Measurements from ENCODE around the gene TP63.

TP63 gene

DNA sequence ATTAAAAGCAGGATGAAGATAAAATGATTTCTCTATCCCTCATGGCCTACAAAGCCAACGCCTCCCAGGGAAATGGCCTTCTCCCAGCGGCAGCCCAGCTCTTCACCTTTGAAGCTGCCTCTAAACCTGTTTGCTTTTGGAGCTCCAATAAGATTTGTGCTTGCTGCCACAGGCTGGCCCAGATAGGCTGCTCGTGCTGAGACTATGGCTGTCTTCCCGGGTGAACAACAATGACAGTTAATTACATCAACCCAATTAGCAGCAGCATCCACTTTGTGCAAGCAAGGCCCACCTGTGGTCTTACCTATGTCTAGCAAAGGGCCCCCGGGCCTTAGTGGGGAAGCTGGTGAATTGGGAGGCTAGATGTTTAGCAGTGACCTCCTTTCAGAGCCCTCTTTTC lies 309.9 kb downstream of the TP63 start:
- Histone ChIP-seq H3K9me3 (ENCODE audit: insufficient read depth, low read depth, low read length) (no peaks in the 10 kb centered on the region), H2BK120ac (ENCODE audit: insufficient read depth, low read length, poor library complexity) (no peak overlapping the region), H4K8ac (ENCODE audit: low read depth, low read length) (no peak overlapping the region), H2AK5ac (ENCODE audit: low read length) (no peak overlapping the region), H3K36me3 (ENCODE audit: control insufficient read depth in 1 of 2, insufficient read depth in 2 of 2, low read length in 2 of 2) (no peaks in the 10 kb centered on the region), H3K27me3 (ENCODE audit: insufficient read depth, low read length) (no peaks in the 10 kb centered on the region), H3K4ac (ENCODE audit: low read depth, low read length) (no peak overlapping the region), H3K23ac (ENCODE audit: low read length) (no peak overlapping the region), H3K4me1 (ENCODE audit: control insufficient read depth in 1 of 2, insufficient read depth in 2 of 2, low read length in 2 of 2) (peaks cover 10 to 25% of the 10 kb centered on the region in 2 experiments), H3K9ac (ENCODE audit: low read length) (no peak overlapping the region), H4K91ac (ENCODE audit: low read depth, low read length) (peak overlapping the region; percentile 4), H3K79me1 (ENCODE audit: low read length) (peaks cover 8% of the 10 kb centered on the region), H2BK12ac (ENCODE audit: low read length) (no peak overlapping the region), H3K14ac (ENCODE audit: low read length) (no peak overlapping the region), H2BK5ac (ENCODE audit: low read depth, low read length, poor library complexity) (peak overlapping the region; percentile 5), H3K27ac (ENCODE audit: low read depth, low read length) (peak overlapping the region; percentile 51), H3K79me2 (ENCODE audit: control insufficient read depth, insufficient read depth, low read length, poor library complexity) (no peaks in the 10 kb centered on the region), H3K4me2 (ENCODE audit: low read length) (no peak overlapping the region), H3K4me3 (ENCODE audit: low read depth, low read length) (no peak overlapping the region), H3K18ac (ENCODE audit: low read length) (no peak overlapping the region), H2AFZ (ENCODE audit: insufficient read depth, low read length, poor library complexity) (no peak overlapping the region), H4K12ac (ENCODE audit: low read depth, low read length) (no peak overlapping the region)
- WGBS (ENCODE audit: extremely low coverage, insufficient coverage, insufficient read length) = no CpG with 5 or more reads among the region's 5 CpGs
- DNase-seq = peak in 1 of 2 donors; percentile 14

- no peak overlapping the region for H3K14ac ChIP-seq (ENCODE audit: low read length)
- WGBS (ENCODE audit: extremely low coverage, insufficient coverage, insufficient read length) = no CpG with 5 or more reads among the region's 2 CpGs
- H2AFZ ChIP-seq (ENCODE audit: insufficient read depth, low read length, poor library complexity) = no peak overlapping the region
- no peak overlapping the region for H2BK12ac ChIP-seq (ENCODE audit: low read length)
- no peaks in the 10 kb centered on the region for H3K79me2 ChIP-seq (ENCODE audit: control insufficient read depth, insufficient read depth, low read length, poor library complexity)
- no peak overlapping the region for H3K4me3 ChIP-seq (ENCODE audit: low read depth, low read length)
- no peak overlapping the region for H2BK5ac ChIP-seq (ENCODE audit: low read depth, low read length, poor library complexity)
- H3K36me3 ChIP-seq (ENCODE audit: control insufficient read depth in 1 of 2, insufficient read depth in 2 of 2, low read length in 2 of 2) = no peaks in the 10 kb centered on the region
- H4K8ac ChIP-seq (ENCODE audit: low read depth, low read length) = no peak overlapping the region
- H3K4me2 ChIP-seq (ENCODE audit: low read length) = no peak overlapping the region
- peak; percentile 47 to 65 for DNase-seq
- H3K9ac ChIP-seq (ENCODE audit: low read length) = no peak overlapping the region
- no peak overlapping the region for H4K91ac ChIP-seq (ENCODE audit: low read depth, low read length)
- H3K4ac ChIP-seq (ENCODE audit: low read depth, low read length) = no peak overlapping the region
- no peak overlapping the region for H3K23ac ChIP-seq (ENCODE audit: low read length)
- H3K9me3 ChIP-seq (ENCODE audit: insufficient read depth, low read depth, low read length) = no peaks in the 10 kb centered on the region
- peak overlapping the region; percentile 51 for H3K27ac ChIP-seq (ENCODE audit: low read depth, low read length)
- no peaks in the 10 kb centered on the region for H3K27me3 ChIP-seq (ENCODE audit: insufficient read depth, low read length)
- no peak overlapping the region for H3K18ac ChIP-seq (ENCODE audit: low read length)
- no peak overlapping the region for H2AK5ac ChIP-seq (ENCODE audit: low read length)
- peaks cover 10 to 25% of the 10 kb centered on the region in 2 experiments for H3K4me1 ChIP-seq (ENCODE audit: control insufficient read depth in 1 of 2, insufficient read depth in 2 of 2, low read length in 2 of 2)
- H2BK120ac ChIP-seq (ENCODE audit: insufficient read depth, low read length, poor library complexity) = no peak overlapping the region
- H3K79me1 ChIP-seq (ENCODE audit: low read length) = peaks cover 8% of the 10 kb centered on the region
- H4K12ac ChIP-seq (ENCODE audit: low read depth, low read length) = no peak overlapping the region
Observed at GRCh38 chr3:189941679-189942078, 310.5 kb downstream of the TP63 start.

DNA sequence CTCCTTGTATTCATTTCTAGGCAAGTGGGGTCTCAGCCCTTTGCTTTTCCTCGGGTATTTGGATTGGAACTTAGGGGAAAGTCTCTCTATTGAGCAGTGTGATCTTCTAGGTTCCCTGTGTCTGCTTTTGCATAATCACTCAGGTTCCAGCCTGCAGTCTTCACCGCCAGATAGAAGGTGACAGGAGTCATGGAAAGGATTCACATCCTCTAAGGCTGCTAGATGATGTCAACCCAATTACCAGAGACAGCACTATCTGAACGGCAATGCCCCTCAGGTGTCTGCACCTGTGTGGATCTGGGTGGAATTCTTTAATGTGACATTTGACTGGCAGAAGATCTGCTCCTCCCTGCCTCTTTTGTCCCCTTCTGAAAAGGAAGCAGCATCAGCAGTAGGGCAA lies 311.8 kb downstream of the TP63 start:
- H3K4ac ChIP-seq (ENCODE audit: low read depth, low read length) = no peak overlapping the region
- peaks cover 10 to 20% of the 10 kb centered on the region in 2 experiments for H3K4me1 ChIP-seq (ENCODE audit: control insufficient read depth in 1 of 2, insufficient read depth in 2 of 2, low read length in 2 of 2)
- no peaks in the 10 kb centered on the region for H3K27me3 ChIP-seq (ENCODE audit: insufficient read depth, low read length)
- H3K9ac ChIP-seq (ENCODE audit: low read length) = no peak overlapping the region
- H3K27ac ChIP-seq (ENCODE audit: low read depth, low read length) = no peak overlapping the region
- H3K4me2 ChIP-seq (ENCODE audit: low read length) = no peak overlapping the region
- H3K4me3 ChIP-seq (ENCODE audit: low read depth, low read length) = no peak overlapping the region
- H2BK5ac ChIP-seq (ENCODE audit: low read depth, low read length, poor library complexity) = no peak overlapping the region
- WGBS (ENCODE audit: extremely low coverage, insufficient coverage, insufficient read length) = no CpG with 5 or more reads among the region's 3 CpGs
- no peaks in the 10 kb centered on the region for H3K9me3 ChIP-seq (ENCODE audit: insufficient read depth, low read depth, low read length)
- peak overlapping the region; percentile 39 for H4K91ac ChIP-seq (ENCODE audit: low read depth, low read length)
- H4K8ac ChIP-seq (ENCODE audit: low read depth, low read length) = no peak overlapping the region
- no peak overlapping the region for H3K23ac ChIP-seq (ENCODE audit: low read length)
- H3K36me3 ChIP-seq (ENCODE audit: control insufficient read depth in 1 of 2, insufficient read depth in 2 of 2, low read length in 2 of 2) = no peaks in the 10 kb centered on the region
- no peak overlapping the region for H3K14ac ChIP-seq (ENCODE audit: low read length)
- DNase-seq = no peak
- no peak overlapping the region for H2AFZ ChIP-seq (ENCODE audit: insufficient read depth, low read length, poor library complexity)
- H4K12ac ChIP-seq (ENCODE audit: low read depth, low read length) = no peak overlapping the region
- H3K18ac ChIP-seq (ENCODE audit: low read length) = no peak overlapping the region
- H2AK5ac ChIP-seq (ENCODE audit: low read length) = no peak overlapping the region
- H2BK12ac ChIP-seq (ENCODE audit: low read length) = peak overlapping the region; percentile 42
- peaks cover 8% of the 10 kb centered on the region for H3K79me1 ChIP-seq (ENCODE audit: low read length)
- H3K79me2 ChIP-seq (ENCODE audit: control insufficient read depth, insufficient read depth, low read length, poor library complexity) = no peaks in the 10 kb centered on the region
- H2BK120ac ChIP-seq (ENCODE audit: insufficient read depth, low read length, poor library complexity) = peak overlapping the region; percentile 46

GRCh38 chr3:189944285-189945145 lies 313.3 kb downstream of the TP63 start:
- Histone ChIP-seq H3K18ac (ENCODE audit: low read length) (no peak overlapping the region), H3K27me3 (ENCODE audit: insufficient read depth, low read length) (no peaks in the 10 kb centered on the region), H3K79me1 (ENCODE audit: low read length) (peaks cover 8% of the 10 kb centered on the region), H3K79me2 (ENCODE audit: control insufficient read depth, insufficient read depth, low read length, poor library complexity) (no peaks in the 10 kb centered on the region), H3K4me2 (ENCODE audit: low read length) (no peak overlapping the region), H4K91ac (ENCODE audit: low read depth, low read length) (peak overlapping the region; percentile 40), H3K4me3 (ENCODE audit: low read depth, low read length) (no peak overlapping the region), H3K27ac (ENCODE audit: low read depth, low read length) (no peak overlapping the region), H4K8ac (ENCODE audit: low read depth, low read length) (no peak overlapping the region), H2AK5ac (ENCODE audit: low read length) (no peak overlapping the region), H3K4me1 (ENCODE audit: control insufficient read depth in 1 of 2, insufficient read depth in 2 of 2, low read length in 2 of 2) (peaks cover 10 to 19% of the 10 kb centered on the region in 2 experiments), H2BK120ac (ENCODE audit: insufficient read depth, low read length, poor library complexity) (peak overlapping the region; percentile 54), H3K14ac (ENCODE audit: low read length) (no peak overlapping the region), H3K4ac (ENCODE audit: low read depth, low read length) (no peak overlapping the region), H2BK12ac (ENCODE audit: low read length) (peak overlapping the region; percentile 10), H3K9ac (ENCODE audit: low read length) (no peak overlapping the region), H2AFZ (ENCODE audit: insufficient read depth, low read length, poor library complexity) (no peak overlapping the region), H3K36me3 (ENCODE audit: control insufficient read depth in 1 of 2, insufficient read depth in 2 of 2, low read length in 2 of 2) (no peaks in the 10 kb centered on the region), H2BK5ac (ENCODE audit: low read depth, low read length, poor library complexity) (no peak overlapping the region), H3K23ac (ENCODE audit: low read length) (no peak overlapping the region), H4K12ac (ENCODE audit: low read depth, low read length) (no peak overlapping the region), H3K9me3 (ENCODE audit: insufficient read depth, low read depth, low read length) (no peaks in the 10 kb centered on the region)
- WGBS (ENCODE audit: extremely low coverage, insufficient coverage, insufficient read length) = no CpG with 5 or more reads among the region's 14 CpGs
- DNase-seq = peak; percentile 94 to 98

Data from trophoblast cell (in vitro differentiated cells and primary cell).